Measurements from ENCODE around the gene INF2.
"Not testable (repeated sequence)": the region's sequence is repeated elsewhere in the genome, so short reads cannot be mapped to it uniquely, and the experiment has no call there.

DNA sequence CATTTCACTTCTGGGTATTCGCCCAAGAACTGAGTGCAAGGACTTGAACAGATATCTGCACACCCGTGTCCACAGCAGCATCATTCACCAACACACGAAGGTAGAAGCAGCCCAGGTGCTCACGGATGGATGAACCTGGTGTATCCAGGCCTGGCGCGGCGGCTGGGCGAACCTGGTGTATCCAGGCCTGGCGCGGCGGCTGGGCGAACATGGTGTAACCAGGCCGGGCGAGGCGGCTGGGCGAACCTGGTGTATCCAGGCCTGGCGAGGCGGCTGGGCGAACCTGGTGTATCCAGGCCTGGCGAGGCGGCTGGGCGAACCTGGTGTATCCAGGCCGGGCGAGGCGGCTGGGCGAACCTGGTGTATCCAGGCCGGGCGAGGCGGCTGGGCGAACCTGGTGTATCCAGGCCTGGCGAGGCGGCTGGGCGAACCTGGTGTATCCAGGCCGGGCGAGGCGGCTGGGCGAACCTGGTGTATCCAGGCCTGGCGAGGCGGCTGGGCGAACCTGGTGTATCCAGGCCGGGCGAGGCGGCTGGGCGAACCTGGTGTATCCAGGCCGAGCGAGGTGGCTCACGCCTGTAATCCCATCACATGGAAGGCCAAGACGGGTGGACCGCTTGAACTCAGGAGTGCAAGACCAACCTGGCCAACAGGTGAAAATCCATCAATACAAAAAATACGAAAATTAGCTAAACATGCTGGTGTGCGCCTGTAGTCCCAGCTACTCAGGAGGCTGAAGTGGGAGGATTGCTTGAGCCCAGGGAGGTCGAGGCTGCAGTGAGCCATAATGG lies 36.1 kb upstream of the INF2 start:
- TF ChIP-seq, protein P1, sequence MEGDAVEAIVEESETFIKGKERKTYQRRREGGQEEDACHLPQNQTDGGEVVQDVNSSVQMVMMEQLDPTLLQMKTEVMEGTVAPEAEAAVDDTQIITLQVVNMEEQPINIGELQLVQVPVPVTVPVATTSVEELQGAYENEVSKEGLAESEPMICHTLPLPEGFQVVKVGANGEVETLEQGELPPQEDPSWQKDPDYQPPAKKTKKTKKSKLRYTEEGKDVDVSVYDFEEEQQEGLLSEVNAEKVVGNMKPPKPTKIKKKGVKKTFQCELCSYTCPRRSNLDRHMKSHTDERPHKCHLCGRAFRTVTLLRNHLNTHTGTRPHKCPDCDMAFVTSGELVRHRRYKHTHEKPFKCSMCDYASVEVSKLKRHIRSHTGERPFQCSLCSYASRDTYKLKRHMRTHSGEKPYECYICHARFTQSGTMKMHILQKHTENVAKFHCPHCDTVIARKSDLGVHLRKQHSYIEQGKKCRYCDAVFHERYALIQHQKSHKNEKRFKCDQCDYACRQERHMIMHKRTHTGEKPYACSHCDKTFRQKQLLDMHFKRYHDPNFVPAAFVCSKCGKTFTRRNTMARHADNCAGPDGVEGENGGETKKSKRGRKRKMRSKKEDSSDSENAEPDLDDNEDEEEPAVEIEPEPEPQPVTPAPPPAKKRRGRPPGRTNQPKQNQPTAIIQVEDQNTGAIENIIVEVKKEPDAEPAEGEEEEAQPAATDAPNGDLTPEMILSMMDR (conservative IDR thresholded peaks at IDR 0.05 in 1 of 2, IDR thresholded peaks at IDR 0.05 in 1 of 2; ENCODE audit: extremely low read depth in 1 of 2, insufficient read depth in 1 of 2, low read depth in 1 of 2, low read length in 2 of 2) = not testable (repeated sequence)
- not testable (repeated sequence) for TF ChIP-seq EZH2 (IDR thresholded peaks at IDR 0.05; ENCODE audit: borderline replicate concordance, low read length)

Data from mammary epithelial cell (primary cell).